Parathyroid adenoma (tissue), 2 donors: ENCODE measurements around the gene GAMT.

Experiments
- H2AFZ ChIP-seq: fragments of 300-600 bp; sonication (generic); one replicate; pipeline ENCODE4 v1.7.0; 2017; ENCODE audit warnings: antibody characterized with exemption, mild to moderate bottlenecking
- H3K27ac ChIP-seq: fragments of 300-600 bp; sonication (generic); one replicate; pipeline ENCODE4 v1.7.0; 2017
- H3K27me3 ChIP-seq: fragments of 300-600 bp; sonication (generic); one replicate; pipeline ENCODE4 v1.7.0; 2017; ENCODE audit warnings: low read length; ENCODE audit not compliant: control insufficient read depth, insufficient read depth
- H3K36me3 ChIP-seq: fragments of 300-600 bp; sonication (generic); one replicate; pipeline ENCODE4 v1.7.0; 2017; ENCODE audit warnings: low read length; ENCODE audit not compliant: control insufficient read depth, insufficient read depth
- H3K4me1 ChIP-seq: fragments of 300-600 bp; sonication (generic); one replicate; pipeline ENCODE4 v1.7.0; 2017; ENCODE audit warnings: control low read depth
- H3K4me2 ChIP-seq: fragments of 300-600 bp; sonication (generic); one replicate; pipeline ENCODE4 v1.7.0; 2017; ENCODE audit warnings: low read length
- H3K4me3 ChIP-seq: fragments of 300-600 bp; sonication (generic); one replicate; pipeline ENCODE4 v1.7.0; 2017; ENCODE audit warnings: low read depth, low read length
- H3K79me2 ChIP-seq: fragments of 300-600 bp; sonication (generic); one replicate; pipeline ENCODE4 v1.7.0; 2017; ENCODE audit warnings: control low read depth
- H3K9ac ChIP-seq: fragments of 300-600 bp; sonication (generic); one replicate; pipeline ENCODE4 v1.7.0; 2017; ENCODE audit warnings: mild to moderate bottlenecking
- H3K9me3 ChIP-seq: fragments of 300-600 bp; sonication (generic); one replicate; pipeline ENCODE4 v1.7.0; 2017; ENCODE audit warnings: low read length; ENCODE audit not compliant: control insufficient read depth
- CTCF ChIP-seq: fragments of 300-600 bp; sonication (generic); IDR thresholded peaks from one replicate; pipeline ENCODE4 v1.7.0; 2017; ENCODE audit warnings: antibody characterized with exemption, mild to moderate bottlenecking
- donor health status: primary hyperparathyroidism.

GAMT gene

GRCh38 chr19:1373534-1374249 lies 27.6 kb downstream of the GAMT start:
- H3K27ac ChIP-seq, result no peak overlapping the region
- H3K4me3 ChIP-seq, result no peak overlapping the region
- no peak overlapping the region for H3K4me2 ChIP-seq
- no peak overlapping the region for H3K9ac ChIP-seq
- H3K36me3 ChIP-seq, result no peaks in the 10 kb centered on the region
- no peaks in the 10 kb centered on the region for H3K79me2 ChIP-seq
- H3K27me3 ChIP-seq, result no peaks in the 10 kb centered on the region
- H2AFZ ChIP-seq, result no peak overlapping the region
- no peaks in the 10 kb centered on the region for H3K9me3 ChIP-seq
- no peak for TF ChIP-seq CTCF
- H3K4me1 ChIP-seq, result no peaks in the 10 kb centered on the region

GRCh38 chr19:1373042-1373533 lies 28.3 kb downstream of the GAMT start:
- H3K36me3 ChIP-seq, result no peaks in the 10 kb centered on the region
- no peak overlapping the region for H3K4me2 ChIP-seq
- no peak overlapping the region for H3K9ac ChIP-seq
- no peak overlapping the region for H2AFZ ChIP-seq
- no peaks in the 10 kb centered on the region for H3K4me1 ChIP-seq
- H3K79me2 ChIP-seq, result no peaks in the 10 kb centered on the region
- no peak overlapping the region for H3K27ac ChIP-seq
- H3K27me3 ChIP-seq, result no peaks in the 10 kb centered on the region
- no peak for TF ChIP-seq CTCF
- no peak overlapping the region for H3K4me3 ChIP-seq
- no peaks in the 10 kb centered on the region for H3K9me3 ChIP-seq

GRCh38 chr19:1370579-1371361 lies 30.6 kb downstream of the GAMT start:
- no peak overlapping the region for H3K4me2 ChIP-seq
- no peak overlapping the region for H3K27ac ChIP-seq
- TF ChIP-seq CTCF, result no peak

GRCh38 chr19:1369214-1369805 lies 32.0 kb downstream of the GAMT start:
- Histone ChIP-seq H3K4me1 (no peaks in the 10 kb centered on the region), H3K4me2 (no peak overlapping the region), H3K27ac (no peak overlapping the region), H3K9ac (no peak overlapping the region), H2AFZ (no peak overlapping the region), H3K36me3 (no peaks in the 10 kb centered on the region), H3K9me3 (no peaks in the 10 kb centered on the region), H3K27me3 (no peaks in the 10 kb centered on the region), H3K79me2 (no peaks in the 10 kb centered on the region), H3K4me3 (no peak overlapping the region)
- no peak for TF ChIP-seq CTCF

More at GRCh38 chr19:1370579-1371361, 30.6 kb downstream of the GAMT start:
- H3K79me2 ChIP-seq, result no peaks in the 10 kb centered on the region
- H3K4me1 ChIP-seq, result no peaks in the 10 kb centered on the region
- no peaks in the 10 kb centered on the region for H3K9me3 ChIP-seq
- H2AFZ ChIP-seq, result no peak overlapping the region
- no peaks in the 10 kb centered on the region for H3K36me3 ChIP-seq
- H3K27me3 ChIP-seq, result no peaks in the 10 kb centered on the region
- H3K9ac ChIP-seq, result no peak overlapping the region
- no peak overlapping the region for H3K4me3 ChIP-seq
